WTC11 (cell line): ENCODE results near the gene MEFV.

Source experiments
- ETV6 ChIP-seq: sonication (generic); formaldehyde crosslinking; IDR thresholded peaks from 2 replicates; pipeline ENCODE4 v1.8.1; 2022; ENCODE audit warnings: mild to moderate bottlenecking, missing genetic modification reagents
- FOXK1 ChIP-seq: sonication (generic); formaldehyde crosslinking; IDR thresholded peaks from 2 replicates; pipeline ENCODE4 v1.8.0; 2022; ENCODE audit warnings: mild to moderate bottlenecking, moderate library complexity, missing genetic modification reagents
- PRRX2 ChIP-seq: fragments of 250-450 bp; sonication (Bioruptor Pico); IDR thresholded peaks from 2 replicates; pipeline ENCODE4 v1.8.0; 2021; ENCODE audit warnings: mild to moderate bottlenecking
- RORB ChIP-seq: fragments of 250-450 bp; sonication (Bioruptor Pico); IDR thresholded peaks from 2 replicates; pipeline ENCODE4 v1.9.0; 2021; ENCODE audit warnings: mild to moderate bottlenecking

GRCh38 chr16:3242709-3243108 lies 13.7 kb downstream of the MEFV start:
- TF ChIP-seq RORB (no peak), FOXK1 (CRISPR knock-in tag) (no peak), ETV6 (CRISPR knock-in tag) (no peak), PRRX2 (no peak)
